ENCODE results near the gene SELENOV.

The SELENOV gene

DNA sequence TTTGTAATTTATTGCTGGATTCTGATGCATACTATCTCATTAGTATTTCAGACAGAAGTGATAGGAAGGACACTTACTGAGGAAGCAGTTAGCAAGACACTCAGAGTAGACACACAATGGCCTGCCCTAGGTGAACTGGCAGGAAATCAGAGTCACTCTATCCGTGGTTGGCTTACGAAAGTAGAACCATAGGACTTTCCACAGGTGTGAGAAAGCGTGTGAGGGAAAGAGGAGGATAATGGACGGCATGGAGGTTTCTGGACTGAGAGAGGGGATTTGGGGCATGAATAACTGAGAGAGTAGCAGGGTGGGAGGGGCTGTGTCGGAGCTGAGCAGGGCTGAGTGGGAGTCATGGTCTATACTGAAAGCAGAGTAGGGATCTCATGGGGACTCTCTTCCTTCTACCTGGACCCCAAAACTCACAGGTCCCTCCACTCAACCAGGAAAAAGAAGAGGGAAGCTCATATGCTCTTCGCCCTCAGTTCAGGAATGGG, 43.7 kb downstream of the SELENOV start:
- DNase-seq: no peak

DNA sequence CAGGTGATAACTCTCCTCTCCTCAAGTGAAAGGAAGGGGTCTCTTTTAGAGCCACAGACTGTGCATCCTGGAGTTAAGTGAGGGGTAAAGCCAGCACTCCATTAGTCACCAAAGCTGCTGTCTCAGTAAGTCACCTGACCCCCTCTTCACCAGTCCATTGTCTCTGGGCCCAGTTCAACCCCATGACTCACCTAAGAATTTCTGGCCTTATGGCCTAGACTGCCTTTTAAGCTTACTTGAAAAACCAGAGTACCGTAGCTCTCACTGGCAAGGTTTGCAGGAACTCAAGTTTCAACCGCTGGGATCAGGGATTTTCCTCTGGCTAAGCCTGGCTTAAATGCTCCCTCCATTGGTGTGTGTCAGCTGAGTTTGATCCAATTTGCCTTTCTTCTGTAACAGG, 48.5 kb downstream of the SELENOV start:
- no peak for DNase-seq

DNA sequence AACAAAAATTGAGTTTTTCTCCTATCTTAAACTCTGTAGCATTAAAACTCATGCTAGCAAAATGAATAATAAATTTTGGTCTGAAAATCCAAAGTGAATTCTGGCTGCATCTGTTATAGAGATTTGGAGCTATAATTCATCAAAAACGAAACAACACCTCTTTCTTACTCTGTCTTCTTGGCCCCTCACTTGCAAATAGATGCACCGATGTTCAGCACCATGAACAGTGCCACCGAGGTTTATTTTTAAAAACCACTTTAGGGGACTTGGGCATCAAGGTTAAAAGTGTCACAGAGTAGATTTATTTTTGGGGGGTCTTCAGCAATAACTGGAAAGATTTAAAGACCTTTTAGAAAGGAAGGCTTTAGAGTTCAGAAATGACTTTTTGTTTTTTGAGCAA, 51.1 kb downstream of the SELENOV start:
- DNase-seq: no peak

DNA sequence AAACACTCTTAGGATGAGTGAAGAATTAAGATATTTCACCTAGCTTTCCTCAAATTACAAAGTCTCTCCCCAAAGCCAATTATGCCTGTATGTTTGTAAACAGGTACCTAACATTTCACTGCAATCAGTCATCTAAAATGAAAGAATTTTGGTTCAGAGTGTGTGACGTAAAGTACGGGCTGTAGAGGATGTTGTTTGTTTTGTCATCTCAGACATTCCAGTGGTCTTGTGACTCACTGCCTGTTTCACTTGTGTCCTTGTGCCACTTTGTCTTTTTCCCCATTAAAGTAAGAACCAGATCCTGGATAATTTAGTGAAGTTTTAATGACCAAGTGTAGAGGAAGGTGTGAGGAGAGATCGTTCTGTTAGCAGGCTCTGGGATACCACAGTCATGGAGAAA, 53.7 kb downstream of the SELENOV start:
- DNase-seq: no peak
